GM21825 (cell line): ENCODE data around the gene ASPRV1.

ENCODE experiments used
- ATAC-seq: cut with Tn5 transposase; IDR thresholded peaks from one replicate; pipeline ENCODE4 v1.9.1; 2021; ENCODE audit warnings: mild to moderate bottlenecking, moderate library complexity; ENCODE audit not compliant: unreplicated experiment

ASPRV1 gene

GRCh38 chr2:69989009-69989408 is 27.6 kb upstream of the ASPRV1 start:
- ATAC-seq: no peak

GRCh38 chr2:69988086-69988635 is 26.7 kb upstream of the ASPRV1 start:
- ATAC-seq: no peak

- no peak for ATAC-seq
Measured at GRCh38 chr2:69986691-69987090, 25.3 kb upstream of the ASPRV1 start.

GRCh38 chr2:69985688-69986087 is 24.3 kb upstream of the ASPRV1 start:
- ATAC-seq: no peak

- ATAC-seq: no peak
Measured at GRCh38 chr2:69985216-69985615, 23.8 kb upstream of the ASPRV1 start.

- no peak for ATAC-seq
Measured at GRCh38 chr2:69983392-69983966, 22.0 kb upstream of the ASPRV1 start.

DNA sequence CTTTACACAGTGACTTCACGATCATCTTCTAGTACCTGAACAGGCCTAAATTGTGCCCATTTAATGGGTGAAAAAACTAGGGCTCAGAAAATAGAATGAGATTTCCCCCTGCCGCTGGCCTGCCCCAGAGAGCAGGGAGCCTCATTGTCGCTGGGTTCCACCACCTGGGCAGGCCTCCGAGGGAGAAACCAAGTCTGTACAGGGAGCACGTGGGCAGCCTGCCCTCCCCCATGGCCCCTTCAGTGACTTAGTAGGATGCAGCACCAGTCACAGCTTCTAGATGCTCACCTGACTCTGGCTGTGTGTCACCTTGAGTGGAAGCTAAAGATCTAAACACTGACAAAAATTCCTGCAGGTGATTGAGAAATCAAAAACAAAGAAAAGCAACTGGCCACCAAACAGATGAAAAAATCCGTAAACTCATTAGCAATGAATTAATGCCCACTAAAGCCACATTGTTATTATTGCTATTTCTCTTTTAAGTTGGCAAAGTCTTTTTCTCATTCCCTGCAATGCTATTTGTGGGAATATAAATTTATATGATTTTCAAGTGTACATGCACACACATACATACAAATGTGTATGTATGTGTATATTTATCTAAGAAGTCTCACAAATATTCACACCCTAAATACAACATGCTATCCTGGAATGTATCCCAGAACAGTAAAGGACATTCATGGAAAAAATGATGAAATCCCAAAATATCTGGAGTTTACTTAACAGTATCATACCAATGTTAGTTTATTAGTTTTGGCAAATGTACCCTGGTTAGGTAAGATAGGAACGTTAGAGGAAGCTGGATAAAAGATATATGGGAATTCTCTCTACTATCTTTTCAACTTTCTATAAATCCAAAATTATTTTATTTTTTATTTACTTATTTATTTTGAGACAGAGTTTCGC is 18.7 kb upstream of the ASPRV1 start:
- no peak for ATAC-seq

DNA sequence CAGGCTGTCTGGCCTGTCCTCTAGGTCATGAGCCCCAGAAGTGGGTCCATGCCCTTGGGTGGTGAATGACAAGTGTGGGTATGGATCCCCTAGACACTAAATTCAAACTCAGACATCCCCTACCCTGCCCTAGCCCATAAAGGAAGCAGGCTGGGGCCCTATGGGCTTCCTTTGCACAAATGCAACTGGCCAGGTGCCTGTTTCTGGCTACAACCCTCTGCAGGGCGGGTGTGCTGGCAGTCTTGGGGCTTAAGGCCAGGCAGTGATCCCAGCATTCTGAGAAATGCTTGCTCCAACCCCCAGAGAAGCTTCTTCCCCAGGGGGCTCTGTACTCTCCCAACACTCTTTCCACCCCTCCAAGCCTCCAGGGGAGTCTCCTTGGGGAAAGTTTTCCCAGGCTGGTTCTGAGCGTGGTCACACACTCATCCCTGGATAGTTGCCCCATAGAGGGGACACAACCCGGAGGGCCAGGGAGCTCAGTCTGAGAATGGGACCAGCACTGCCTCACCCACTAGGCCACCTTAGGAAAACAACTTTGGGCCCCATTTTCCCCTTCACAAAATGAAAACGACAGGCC is 16.6 kb upstream of the ASPRV1 start:
- no peak for ATAC-seq

- ATAC-seq: no peak
Measured at GRCh38 chr2:69977186-69977585, 15.8 kb upstream of the ASPRV1 start.

DNA sequence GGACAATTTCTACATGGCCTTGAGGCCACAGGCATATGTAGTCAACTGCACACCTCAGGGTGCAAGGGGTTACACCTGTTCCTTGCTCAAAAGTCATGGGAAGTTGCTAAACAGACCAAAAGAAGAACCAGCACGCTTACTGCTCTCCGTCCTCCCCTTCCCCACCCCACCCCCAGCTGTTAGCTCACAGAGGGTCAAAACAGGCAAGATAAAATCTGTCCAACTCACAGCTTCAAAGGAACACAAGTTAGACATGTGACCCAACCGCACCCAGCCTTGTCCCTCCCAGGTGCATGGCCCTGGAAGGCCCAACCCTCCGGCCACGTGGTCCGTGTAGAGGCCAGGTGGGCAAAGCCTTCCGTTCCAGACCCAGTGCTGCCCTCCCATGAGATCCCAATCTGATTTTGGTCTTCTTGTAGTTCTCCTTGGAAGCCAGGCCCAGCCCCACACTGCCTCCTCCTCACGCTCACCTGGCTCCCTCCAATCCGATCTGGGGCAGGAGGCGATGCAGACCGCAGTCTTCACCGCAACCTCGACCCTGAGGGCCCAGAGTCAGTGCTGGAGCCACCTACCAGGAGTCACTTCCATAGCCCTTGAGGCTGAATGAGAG is 14.5 kb upstream of the ASPRV1 start:
- ATAC-seq: no peak

- no peak for ATAC-seq
Measured at GRCh38 chr2:69975136-69975852, 13.9 kb upstream of the ASPRV1 start.

GRCh38 chr2:69973335-69973735 is 11.9 kb upstream of the ASPRV1 start:
- ATAC-seq: no peak

DNA sequence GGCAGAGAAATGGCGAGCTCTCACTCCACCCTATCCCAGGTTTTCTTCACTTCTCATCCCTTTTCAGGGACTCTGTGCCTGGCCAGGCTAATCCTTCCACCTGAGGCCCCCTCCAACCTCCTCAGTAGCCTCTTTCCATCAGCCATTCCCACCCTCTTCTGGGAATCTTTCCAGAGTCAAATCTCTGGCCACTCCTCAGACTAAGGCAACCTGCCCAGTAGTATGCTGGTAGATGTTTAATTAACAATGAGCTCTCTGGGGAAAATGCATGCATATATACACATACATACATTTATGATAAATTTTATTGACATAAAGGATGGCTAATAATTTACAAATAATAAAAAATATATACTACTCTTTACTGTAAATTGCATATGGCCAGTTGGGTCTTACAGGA is 11.4 kb upstream of the ASPRV1 start:
- no peak for ATAC-seq

DNA sequence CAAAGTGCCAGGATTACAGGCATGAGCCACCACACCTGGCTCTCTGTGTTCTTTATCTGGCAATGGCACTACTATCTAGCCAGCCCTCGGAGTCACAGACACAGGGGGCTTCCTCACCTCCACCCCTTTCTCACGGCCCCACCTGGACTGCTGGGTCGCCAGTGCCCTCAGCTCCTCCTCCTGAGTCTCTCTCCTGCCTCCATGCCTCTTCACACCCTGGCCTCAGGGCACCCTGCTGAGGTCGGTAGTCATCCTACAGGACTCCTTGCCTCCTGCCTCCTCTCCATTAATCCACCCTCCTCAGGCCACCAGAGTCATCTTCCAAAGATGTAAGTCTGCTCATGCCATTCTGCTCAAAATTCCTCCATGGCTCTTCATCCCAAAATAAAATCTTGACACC is 8.6 kb upstream of the ASPRV1 start:
- ATAC-seq: no peak

DNA sequence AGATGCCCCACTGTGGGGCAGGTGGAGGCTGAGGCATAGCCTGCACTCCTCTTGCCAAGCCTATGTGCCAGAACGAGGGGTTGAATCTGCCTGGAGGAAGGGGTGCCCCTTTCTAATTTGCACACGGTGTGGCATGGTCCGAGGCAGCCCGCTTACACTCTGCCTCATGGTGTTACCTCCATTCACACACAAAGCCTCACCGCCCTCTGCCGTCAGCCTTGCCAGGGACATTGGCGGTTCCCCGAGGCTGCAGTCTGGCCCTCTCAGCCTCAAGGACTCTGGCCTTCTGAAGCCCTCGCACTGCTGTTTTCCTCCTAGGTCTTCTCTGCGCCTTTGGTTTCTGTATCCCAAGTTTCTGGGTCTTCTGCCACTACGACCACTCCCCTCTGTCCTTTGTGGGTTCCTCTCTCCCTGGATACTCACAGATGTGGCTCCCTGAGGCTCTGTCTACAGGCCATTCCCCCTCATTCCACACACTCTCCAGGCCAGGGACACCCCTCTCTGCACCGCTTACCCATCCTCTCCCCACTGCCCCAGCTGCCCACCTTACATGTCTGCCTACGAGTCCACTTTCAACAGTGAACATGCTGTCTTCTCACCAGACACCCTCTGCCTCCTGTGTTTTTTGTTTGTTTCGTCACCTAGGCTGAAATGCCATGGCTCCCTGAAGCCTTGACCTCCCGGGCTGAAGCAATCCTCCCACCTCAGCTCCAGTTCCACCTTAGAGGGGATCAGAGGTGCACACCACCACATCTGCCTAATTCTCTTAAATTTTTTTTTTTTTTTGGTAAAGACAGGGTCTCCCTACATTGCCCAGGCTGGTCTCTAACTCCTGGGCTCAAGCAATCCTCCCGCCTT is 7.9 kb upstream of the ASPRV1 start:
- ATAC-seq: no peak

- no peak for ATAC-seq
Measured at GRCh38 chr2:69968609-69969008, 7.2 kb upstream of the ASPRV1 start.

DNA sequence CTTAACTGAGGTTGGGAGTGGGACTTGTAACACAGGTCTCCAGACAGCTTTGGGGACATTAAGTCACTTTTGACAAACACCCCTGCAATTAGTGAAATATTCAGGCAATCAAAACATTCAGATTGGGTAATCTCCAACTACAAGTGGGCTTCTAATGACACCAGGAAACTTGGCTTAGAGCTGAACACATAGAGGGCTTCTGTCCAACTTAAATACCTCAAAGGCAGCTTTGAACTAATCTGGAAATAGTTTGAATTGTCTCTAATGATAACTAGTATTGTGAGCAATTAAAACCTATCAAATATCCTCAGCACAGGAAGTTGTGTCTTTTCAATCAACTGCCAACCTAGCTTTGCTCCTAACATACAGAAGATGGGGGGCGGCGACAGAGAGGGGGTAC is 5.1 kb upstream of the ASPRV1 start:
- no peak for ATAC-seq

DNA sequence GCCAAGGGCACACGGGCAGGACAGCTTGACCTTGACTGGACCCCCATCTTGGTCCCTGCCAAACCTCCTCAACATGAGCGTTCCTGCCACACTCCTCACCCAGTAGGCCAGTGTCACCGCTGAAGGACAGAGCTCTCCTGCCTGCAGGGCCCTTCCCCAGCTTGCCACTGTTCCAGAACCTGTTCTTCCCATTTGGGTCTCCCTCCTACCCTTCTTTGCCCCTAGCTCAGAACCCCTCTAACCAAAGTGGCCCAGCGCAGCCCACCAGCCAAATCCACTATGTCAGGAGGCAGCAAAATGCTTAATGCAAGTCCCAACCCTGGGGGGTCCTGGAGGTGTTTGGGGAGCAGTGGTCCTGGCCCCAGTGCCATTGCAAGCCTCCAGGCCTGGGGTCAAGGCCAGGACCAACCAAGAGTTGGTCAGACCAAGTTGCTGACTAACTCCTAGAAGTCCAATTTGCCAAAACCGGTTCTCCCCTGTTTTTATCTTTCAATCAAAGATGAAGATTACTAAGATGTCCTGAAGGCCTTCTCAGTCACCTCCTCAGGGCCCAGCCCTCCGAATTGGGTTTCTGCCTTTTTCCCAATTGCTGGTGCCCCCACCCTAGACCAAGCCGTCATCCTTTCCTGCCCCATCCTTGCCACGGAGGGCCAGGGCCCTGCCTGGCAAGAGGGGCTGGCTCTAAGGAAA is 4.5 kb upstream of the ASPRV1 start:
- ATAC-seq: no peak

DNA sequence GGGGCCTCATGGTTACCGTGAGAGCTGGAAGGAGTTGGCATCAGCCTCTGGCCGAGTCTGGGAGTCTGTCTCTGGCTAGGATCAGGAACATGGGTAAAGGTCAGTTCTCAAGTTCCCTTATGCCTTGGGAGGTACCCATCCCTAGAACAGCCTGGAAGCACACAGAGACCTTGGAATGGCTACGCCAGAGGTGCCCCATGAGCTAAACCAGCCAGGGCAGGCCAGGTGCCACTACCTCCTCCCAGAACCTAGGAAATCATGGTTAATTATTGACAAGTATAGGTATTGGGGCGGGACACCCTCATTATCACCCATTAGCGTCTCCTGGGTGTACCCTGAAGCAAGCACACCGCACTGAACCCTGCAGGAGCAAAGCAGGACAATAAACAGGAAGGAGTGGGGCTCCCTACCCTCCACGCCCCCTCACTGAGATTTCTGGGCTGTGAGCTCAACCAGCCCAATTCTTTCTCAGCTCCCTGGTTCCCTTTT is 3.0 kb upstream of the ASPRV1 start:
- no peak for ATAC-seq
